Endothelial cell of umbilical vein (primary cell): Measurements from ENCODE around the gene ANGPTL5. TPM values are rescaled to one million over a fixed set of nuclear protein-coding genes. Genes with fewer than 3 reads are reported as not detected.

Source experiments
- BruUV-seq: library from RNA; stranded (reverse); fragments of 400-500 nt; replicated peaks from 2 replicates; lab custom pipeline; 2021; lab: Mats Ljungman, UMichigan
- CTCF ChIA-PET: fragments of 300-600, 350-600 bp; sonication (Branson Sonifier 250); formaldehyde crosslinking; loops from one replicate; lab custom pipeline; 2021; ENCODE audit warnings: antibody characterized with exemption, inconsistent platforms; lab: Charles Lee
- POLR2A ChIA-PET: fragments of 300-600, 350-600 bp; sonication (Branson Sonifier 250); formaldehyde crosslinking; loops from one replicate; lab custom pipeline; 2021; ENCODE audit warnings: antibody characterized with exemption, inconsistent platforms; lab: Charles Lee
- DNase-seq: peaks from one replicate; pipeline ENCODE4 v3.0.0-alpha.2; 2011; ENCODE audit warnings: low read depth, low spot score
- FAIRE-seq: peaks from 2 replicates; lab custom pipeline; 2011; peaks lifted over from hg19 to GRCh38; lab: Jason Lieb, UNC
- H2AFZ ChIP-seq: 2 replicates; pipeline ENCODE4 v1.6.0; 2012; ENCODE audit warnings: low read depth, low read length, control low read depth, inconsistent platforms
- H3K27ac ChIP-seq: 2 replicates; pipeline ENCODE4 v1.5.1; 2011; ENCODE audit warnings: low read depth, mild to moderate bottlenecking, control low read depth, low read length, moderate library complexity; ENCODE audit not compliant: insufficient read depth
- H3K27me3 ChIP-seq, 2 experiments: 2 replicates each; pipeline versions ENCODE4 v1.6.0 to v1.6.1; 2011; ENCODE audit warnings: low read length in 2 of 2, mixed read lengths in 1 of 2; ENCODE audit not compliant: control insufficient read depth in 2 of 2, insufficient read depth in 2 of 2
- H3K36me3 ChIP-seq, 2 experiments: 2 replicates in 1 of 2; 3 replicates in 1 of 2; pipeline ENCODE4 v1.5.1; 2011; ENCODE audit warnings: low read length in 2 of 2, mild to moderate bottlenecking in 1 of 2, moderate library complexity in 1 of 2; ENCODE audit not compliant: control insufficient read depth in 2 of 2, insufficient read depth in 2 of 2; ENCODE audit errors: extremely low read depth in 1 of 2
- H3K4me1 ChIP-seq: 3 replicates; pipeline ENCODE4 v1.5.1; 2011; ENCODE audit warnings: mild to moderate bottlenecking, low read length; ENCODE audit not compliant: control insufficient read depth, insufficient read depth; ENCODE audit errors: extremely low read depth
- H3K4me2 ChIP-seq: 2 replicates; pipeline ENCODE4 v1.6.1; 2011; ENCODE audit warnings: low read length, control low read depth, mixed read lengths; ENCODE audit not compliant: insufficient read depth
- H3K4me3 ChIP-seq, 3 experiments: fragments of 200-600 bp in 1 of 3; sonication (generic), shearing (Covaris generic) in 1 of 3; replicated peaks in 1 of 3; 2 replicates each; pipeline ENCODE4 v1.5.1; 2011 to 2016; ENCODE audit warnings: control low read depth in 3 of 3, low read length in 3 of 3, mild to moderate bottlenecking in 2 of 3, inconsistent platforms in 1 of 3, low read depth in 1 of 3, moderate library complexity in 1 of 3; ENCODE audit not compliant: insufficient read depth in 1 of 3
- H3K79me2 ChIP-seq: 2 replicates; pipeline ENCODE4 v1.6.0; 2012; ENCODE audit warnings: low read length, inconsistent platforms; ENCODE audit not compliant: control insufficient read depth, insufficient read depth
- H3K9ac ChIP-seq: replicated peaks from 2 replicates; pipeline ENCODE3; 2011; ENCODE audit warnings: low read length, control low read depth; ENCODE audit not compliant: insufficient read depth; ENCODE audit errors: extremely low read depth
- H3K9me1 ChIP-seq: replicated peaks from 3 replicates; pipeline ENCODE4 v1.6.0; 2011; ENCODE audit warnings: mild to moderate bottlenecking, low read length; ENCODE audit not compliant: control insufficient read depth, insufficient read depth; ENCODE audit errors: extremely low read depth
- H3K9me3 ChIP-seq: replicated peaks from 2 replicates; pipeline ENCODE4 v1.5.1; 2012; ENCODE audit warnings: low read length, inconsistent platforms; ENCODE audit not compliant: control insufficient read depth, insufficient read depth
- H4K20me1 ChIP-seq: replicated peaks from 2 replicates; pipeline ENCODE3; 2011; ENCODE audit warnings: mild to moderate bottlenecking, low read length; ENCODE audit not compliant: control insufficient read depth, insufficient read depth; ENCODE audit errors: extremely low read depth
- CTCF ChIP-seq, 2 donors: IDR thresholded peaks; 1 replicate in 1 of 2; 2 replicates in 1 of 2; pipeline ENCODE4 v1.5.1; 2011; ENCODE audit warnings: low read length in 2 of 2, mild to moderate bottlenecking in 2 of 2, moderate library complexity in 2 of 2, control low read depth in 1 of 2, inconsistent platforms in 1 of 2, low read depth in 1 of 2; ENCODE audit not compliant: insufficient read depth in 1 of 2; ENCODE audit errors: extremely low read depth in 1 of 2
- FOS ChIP-seq: IDR thresholded peaks from 2 replicates; pipeline ENCODE4 v1.6.1; 2011; ENCODE audit warnings: mild to moderate bottlenecking, low read length, moderate library complexity, borderline replicate concordance; ENCODE audit not compliant: insufficient read depth
- GATA2 ChIP-seq: IDR thresholded peaks from 2 replicates; pipeline ENCODE4 v1.7.0; 2011; ENCODE audit warnings: low read depth, mild to moderate bottlenecking, moderate library complexity, mixed read lengths, low read length; ENCODE audit not compliant: insufficient read length, insufficient read depth
- JUN ChIP-seq: IDR thresholded peaks from 2 replicates; pipeline ENCODE4 v1.6.1; 2011; ENCODE audit warnings: borderline replicate concordance, low read depth; ENCODE audit not compliant: insufficient read length, insufficient read depth
- MYC ChIP-seq: IDR thresholded peaks from one replicate; pipeline ENCODE4 v1.6.1; 2011; ENCODE audit warnings: mild to moderate bottlenecking, low read depth, low read length
- POLR2AphosphoS5 ChIP-seq: IDR thresholded peaks from 2 replicates; pipeline ENCODE4 v1.6.1; 2012; ENCODE audit warnings: low read depth, mild to moderate bottlenecking, control low read depth, low read length, moderate library complexity; ENCODE audit not compliant: insufficient read depth
- dilution Hi-C: fragments of 300-500 bp; cut with MboI; formaldehyde crosslinking; loops from one replicate; pipeline ENCODE4 v1.15.0; 2019; ENCODE audit warnings: low sequenced_read_pairs; ENCODE audit not compliant: extremely low pct_ligation_motif_present
- intact Hi-C: fragments of 100-400 bp; cut with micrococcal nuclease; formaldehyde crosslinking; loops from one replicate; pipeline ENCODE4 v1.10.0; 2022
- polyA plus RNA-seq, 4 experiments: library from polyadenylated mRNA; depleted of rRNA in 3 of 4; stranded (reverse) in 3 of 4; unstranded in 1 of 4; fragments of >200 nt; gene quantifications; 2 replicates each; pipeline versions ENCODE4 v1.2.1 to v1.2.3, GENCODE V29; 2011 to 2012; ENCODE audit warnings: missing spikeins in 1 of 4
- total RNA-seq: library from RNA; stranded (reverse); gene quantifications from 2 replicates; pipeline ENCODE4 v1.2.3, GENCODE V29; 2021

ANGPTL5 gene
- total and polyA plus RNA-seq, 2 donors (not counting 3 experiments of a cell fraction or from before 2014, with no cell fraction given): 0.12 TPM; not detected in 1

- Histone ChIP-seq H3K9me3 (no peaks in the 10 kb centered on the region), H3K27ac (peak overlapping the region; percentile 84), H2AFZ (no peak overlapping the region), H3K4me1 (peaks cover 48% of the 10 kb centered on the region), H3K4me2 (peak overlapping the region; percentile 23), H3K9ac (peak overlapping the region; percentile 68), H3K36me3 (no peaks in the 10 kb centered on the region), H3K27me3 (no peaks in the 10 kb centered on the region), H3K79me2 (no peaks in the 10 kb centered on the region), H3K9me1 (no peaks in the 10 kb centered on the region), H3K4me3 (no peak overlapping the region), H4K20me1 (no peaks in the 10 kb centered on the region)
- peak; percentile 76 for DNase-seq
- intact Hi-C loops: loop anchor here (1.0 to 10.0 kb wide), 6 partner anchors 10 to 483 kb away; partner anchors contain the start of gene BIRC2
- peak; percentile 86 for TF ChIP-seq JUN
- peak; percentile 53 for TF ChIP-seq POLR2AphosphoS5
- no peak for TF ChIP-seq CTCF (IDR thresholded peaks at IDR 0.05; ENCODE audit: extremely low read depth in 1 of 2, insufficient read depth in 1 of 2, low read depth in 1 of 2, low read length in 2 of 2)
- TF ChIP-seq MYC: no peak
- peak; percentile 67 for TF ChIP-seq GATA2
- peak; percentile 71 for TF ChIP-seq FOS
- dilution Hi-C loops: no loop called here
- ChIA-PET CTCF (interaction anchor here (0.7 to 10.9 kb wide), 13 partner anchors 14 to 803 kb away, joined by 3 to 621 read pairs (median 5); partner anchors contain the start of gene CEP126), POLR2A (interaction anchor here (1.2 kb wide), 2 partner anchors 50 to 51 kb away, joined by 6 to 7 read pairs; partner anchors contain the start of gene CEP126)
- no TSS peak for BruUV-seq
- peak; percentile 83 for FAIRE-seq
These were observed 53.0 kb downstream of the ANGPTL5 start for GRCh38 chr11:101863361-101863760.
